GM19467 (cell line): Measurements from ENCODE around the gene TMEM121.
"Not testable (repeated sequence)": the region's sequence is repeated elsewhere in the genome, so short reads cannot be mapped to it uniquely, and the experiment has no call there.

Source experiments
- ATAC-seq: cut with Tn5 transposase; IDR thresholded peaks from one replicate; pipeline ENCODE4 v1.9.1; 2021; ENCODE audit warnings: mild to moderate bottlenecking, moderate library complexity; ENCODE audit not compliant: unreplicated experiment

TMEM121 gene

DNA sequence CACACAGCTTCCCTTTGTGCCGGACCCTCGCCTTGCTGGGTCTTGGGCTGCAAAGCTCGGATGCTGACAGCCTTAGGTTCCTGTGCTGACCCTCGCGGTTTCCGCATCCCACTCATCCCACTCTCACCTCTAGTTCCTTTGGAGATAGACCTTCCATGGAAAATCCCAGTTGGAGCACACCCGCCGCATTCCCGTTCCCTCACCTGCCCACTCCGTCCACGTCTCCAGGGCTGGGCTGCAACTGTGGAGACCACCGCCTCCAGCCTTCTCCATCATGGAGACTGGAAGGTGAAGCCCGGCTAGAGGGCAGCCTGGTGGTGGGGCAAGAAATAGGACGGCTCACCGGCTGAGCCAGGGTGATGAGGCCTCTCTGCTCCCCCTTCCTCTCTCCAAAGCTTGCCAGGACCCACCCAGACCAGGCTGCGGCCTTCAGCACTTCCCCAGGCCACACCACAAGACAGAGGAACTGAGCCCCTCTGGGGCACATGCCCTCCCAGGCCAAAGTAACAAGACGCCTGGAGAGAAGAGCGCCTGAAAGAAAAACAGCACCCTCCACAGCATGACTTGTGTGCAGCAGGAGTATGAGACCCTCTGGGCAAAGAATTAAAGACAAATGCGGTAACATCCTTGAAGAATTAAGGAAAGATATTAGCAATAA, 15.0 kb downstream of the TMEM121 start:
- no peak for ATAC-seq

GRCh38 chr14:105545676-105546075, 19.3 kb downstream of the TMEM121 start:
- ATAC-seq: not testable (repeated sequence)

DNA sequence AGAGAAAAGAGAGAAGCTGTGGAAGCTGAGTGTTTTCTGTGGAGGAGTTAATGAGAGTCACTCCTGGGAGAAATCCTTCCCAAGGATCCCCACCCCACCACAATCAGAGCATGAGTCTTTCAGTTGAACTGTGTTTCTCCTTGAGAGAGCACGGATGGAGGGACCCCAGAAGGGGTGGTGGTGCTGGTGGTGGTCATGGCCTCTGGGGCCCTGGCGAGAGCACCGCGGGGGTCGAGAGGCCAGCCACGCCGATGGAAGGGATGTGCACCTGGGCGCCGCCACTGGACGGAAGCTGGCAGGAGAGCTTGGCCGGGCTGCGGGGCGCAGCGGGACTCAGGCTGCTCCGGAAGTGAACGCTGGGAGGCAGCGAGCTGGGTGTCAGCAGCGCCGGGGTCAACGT, 20.0 kb downstream of the TMEM121 start:
- not testable (repeated sequence) for ATAC-seq

GRCh38 chr14:105547072-105547471, 20.7 kb downstream of the TMEM121 start:
- ATAC-seq: not testable (repeated sequence)

DNA sequence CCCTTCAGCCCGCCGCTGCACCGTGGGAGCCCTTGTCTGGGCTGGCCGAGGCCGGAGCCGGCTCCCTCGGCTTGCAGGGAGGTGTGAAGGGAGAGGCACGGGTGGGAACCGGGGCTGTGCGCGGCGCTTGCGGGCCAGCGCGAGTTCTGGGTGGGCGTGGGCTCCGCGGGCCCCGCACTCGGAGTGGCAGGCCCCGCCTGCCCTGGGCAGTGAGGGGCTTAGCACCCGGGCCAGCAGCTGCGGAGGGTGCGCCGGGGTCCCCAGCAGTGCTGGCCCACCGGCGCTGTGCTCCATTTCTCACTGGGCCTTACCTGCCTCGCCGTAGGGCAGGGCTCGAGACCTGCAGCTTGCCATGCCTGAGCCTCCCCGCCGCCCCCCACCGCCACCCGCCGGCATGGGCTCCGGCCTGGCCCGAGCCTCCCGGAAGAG, 21.4 kb downstream of the TMEM121 start:
- ATAC-seq: no peak

- ATAC-seq: no peak
Measured at GRCh38 chr14:105549481-105549880, 23.1 kb downstream of the TMEM121 start.

DNA sequence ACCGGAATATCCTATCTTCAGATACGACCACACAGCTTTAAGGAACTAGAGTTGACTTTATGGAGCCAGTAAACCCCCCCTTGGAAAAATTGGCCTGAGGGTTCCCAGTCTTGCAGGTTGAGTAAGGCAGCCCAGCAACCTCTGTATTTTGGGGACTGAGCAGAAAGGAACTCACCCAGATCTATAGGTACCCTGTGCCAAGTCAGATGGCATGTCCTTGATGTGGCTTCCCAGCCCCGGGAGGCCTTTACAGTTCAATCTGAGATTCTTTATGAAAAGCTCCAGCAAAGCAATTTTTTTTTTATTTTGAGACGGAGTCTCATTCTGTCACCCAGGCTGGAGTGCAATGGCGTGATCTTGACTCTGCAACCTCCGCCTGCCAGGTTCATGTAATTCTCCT, 27.6 kb downstream of the TMEM121 start:
- no peak for ATAC-seq

DNA sequence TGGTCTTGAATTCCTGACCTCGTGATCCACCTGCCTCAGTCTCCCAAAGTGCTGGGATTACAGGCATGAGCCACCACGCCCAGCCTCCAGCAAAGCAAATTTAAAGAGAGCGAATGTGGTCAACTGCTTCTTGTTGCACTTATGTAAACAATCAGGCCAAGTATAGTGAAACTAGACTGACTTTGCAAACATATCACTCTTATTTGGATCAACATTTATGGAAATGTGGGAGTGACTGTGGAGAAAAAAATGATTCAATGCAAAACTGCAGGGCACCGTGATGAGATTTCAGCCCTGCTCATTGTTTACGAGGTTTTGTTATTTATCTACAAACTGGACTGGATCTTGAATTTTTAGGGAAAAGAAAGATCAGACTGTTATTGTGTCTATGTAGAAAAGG, 28.1 kb downstream of the TMEM121 start:
- ATAC-seq: no peak

GRCh38 chr14:105557671-105558070, 31.3 kb downstream of the TMEM121 start:
- not testable (repeated sequence) for ATAC-seq

DNA sequence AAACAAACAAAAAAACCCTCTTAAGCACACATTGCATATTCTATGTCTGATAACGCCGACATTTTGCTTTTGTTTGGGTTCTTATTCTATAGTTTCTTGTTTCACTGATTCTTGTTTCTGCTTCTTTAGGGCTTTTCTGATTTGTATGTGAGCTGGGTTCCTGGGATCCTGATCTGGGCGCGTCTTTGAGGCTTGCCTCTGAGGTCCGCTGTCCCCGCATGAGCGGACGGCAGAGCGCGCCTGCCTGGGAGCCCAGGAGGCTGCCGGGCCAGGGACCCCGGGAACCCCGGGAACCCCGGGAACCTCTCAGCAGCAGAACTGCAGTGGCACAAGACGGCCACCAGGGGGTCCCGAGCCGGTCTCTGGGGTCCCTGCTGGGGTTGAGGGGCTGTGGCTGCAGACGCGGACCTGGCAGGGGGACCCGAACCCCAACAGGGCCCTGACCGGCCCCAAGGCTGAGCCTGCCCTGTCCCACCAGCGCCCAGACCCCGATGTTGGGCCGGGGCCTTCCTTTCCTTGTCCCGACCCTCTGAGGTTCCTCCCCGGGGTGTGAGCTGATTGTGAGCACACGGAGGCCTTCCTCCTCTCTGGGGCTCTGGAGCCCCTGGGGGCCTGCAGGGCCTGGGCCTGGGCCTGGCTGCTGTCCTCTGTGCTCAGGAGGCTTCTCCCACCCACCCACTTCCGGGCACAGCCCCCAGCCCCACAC, 32.2 kb downstream of the TMEM121 start:
- ATAC-seq: not testable (repeated sequence)

GRCh38 chr14:105559384-105560047, 33.1 kb downstream of the TMEM121 start:
- peak; percentile 47 for ATAC-seq

- peak; percentile 61 for ATAC-seq
Measured at GRCh38 chr14:105560048-105560669, 33.8 kb downstream of the TMEM121 start.

DNA sequence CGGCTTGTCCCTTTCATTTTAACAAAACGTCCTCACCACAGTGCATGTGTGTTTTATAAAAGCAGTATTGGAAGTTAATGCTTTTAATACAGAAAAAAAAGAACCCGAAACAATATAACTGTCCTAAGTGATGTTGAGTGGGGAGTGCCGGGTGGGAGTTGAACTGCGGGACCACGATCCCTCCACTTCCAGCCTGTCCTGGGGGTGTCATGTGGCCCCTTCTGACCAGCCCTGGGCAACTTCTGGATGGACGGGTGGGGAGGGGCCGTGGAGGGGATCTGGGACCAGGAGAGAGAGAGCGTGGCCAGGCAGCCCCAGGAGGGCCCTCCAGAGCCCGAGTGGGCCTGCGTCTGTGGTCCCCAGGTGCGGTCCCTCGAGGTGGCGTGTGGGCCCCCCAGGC, 35.0 kb downstream of the TMEM121 start:
- not testable (repeated sequence) for ATAC-seq

- ATAC-seq: no peak
Measured at GRCh38 chr14:105562713-105563346, 36.4 kb downstream of the TMEM121 start.

DNA sequence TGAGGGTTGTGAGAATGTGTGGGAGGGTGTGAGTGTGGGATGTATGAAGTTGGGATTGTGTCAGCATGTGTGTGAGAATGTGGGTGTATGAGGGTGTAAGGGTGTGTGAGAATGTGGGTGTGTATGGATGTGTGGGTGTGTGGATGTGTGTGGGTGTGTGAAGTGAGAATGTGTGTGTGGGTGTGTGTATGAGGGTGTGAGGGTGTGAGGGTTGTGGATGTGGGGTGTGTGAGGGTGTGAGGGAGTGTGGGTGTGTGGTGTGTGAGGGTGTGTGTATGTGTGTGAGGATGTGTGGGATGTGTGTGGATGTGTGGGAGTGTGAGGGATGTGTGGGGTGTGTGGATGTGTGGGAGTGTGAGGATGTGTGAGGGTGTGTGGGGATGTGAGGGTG, 37.0 kb downstream of the TMEM121 start:
- no peak for ATAC-seq

DNA sequence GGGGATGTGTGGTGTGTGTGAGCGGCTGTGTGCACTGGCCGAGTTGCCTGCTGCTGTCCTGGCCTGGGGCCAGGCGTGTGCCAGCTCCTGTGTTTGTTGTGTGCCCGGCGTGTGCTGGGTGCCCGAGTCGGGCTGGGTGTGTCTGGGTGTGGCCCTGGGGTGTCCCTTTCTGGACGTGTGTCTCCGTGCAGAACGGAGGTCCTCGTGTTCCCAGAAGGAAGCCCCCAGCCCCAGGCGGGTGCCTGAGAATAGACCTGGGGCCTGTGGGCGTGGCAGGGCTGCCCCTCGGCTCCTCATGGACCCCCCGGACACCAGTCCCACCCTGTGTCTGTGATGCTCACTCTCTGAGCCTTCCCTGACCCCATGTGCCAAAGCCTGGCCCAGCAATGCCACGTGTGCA, 38.2 kb downstream of the TMEM121 start:
- ATAC-seq: not testable (repeated sequence)

GRCh38 chr14:105565185-105565919, 39.0 kb downstream of the TMEM121 start:
- ATAC-seq: not testable (repeated sequence)

- not testable (repeated sequence) for ATAC-seq
Measured at GRCh38 chr14:105566248-105567163, 40.1 kb downstream of the TMEM121 start.
